Stromal cell of bone marrow (primary cell): ENCODE results near the gene NPHS2.
"Not testable (repeated sequence)": the region's sequence is repeated elsewhere in the genome, so short reads cannot be mapped to it uniquely, and the experiment has no call there.

Experiments used
- DNase-seq: peaks from one replicate; pipeline ENCODE4 v3.0.0-alpha.2; 2012; ENCODE audit warnings: low read depth

NPHS2 gene

DNA sequence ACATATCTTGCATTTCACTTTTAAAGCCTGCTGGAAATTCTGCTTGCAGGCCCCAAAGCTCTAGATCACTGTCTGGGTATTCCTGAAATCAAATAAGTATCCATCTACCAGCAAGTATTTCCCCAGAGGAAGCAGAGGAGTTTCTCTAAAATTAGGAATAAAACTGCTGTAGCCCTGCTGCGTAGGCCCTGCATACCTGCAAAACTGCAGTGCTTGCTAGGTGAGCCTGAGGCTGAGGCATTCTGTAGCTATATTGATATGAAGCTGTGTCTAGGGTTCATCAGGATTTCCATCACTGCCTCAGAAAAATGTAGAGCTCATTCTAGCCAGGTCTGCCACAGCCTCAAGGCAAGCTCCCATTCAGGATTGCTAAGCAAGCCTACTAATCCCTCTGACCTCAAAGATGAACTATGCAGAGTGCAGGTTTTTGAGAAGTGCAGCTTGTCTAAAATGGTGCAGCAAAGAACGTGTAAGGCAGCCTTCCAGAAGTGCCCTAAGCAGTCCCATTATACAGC, 28.7 kb downstream of the NPHS2 start:
- no peak for DNase-seq

DNA sequence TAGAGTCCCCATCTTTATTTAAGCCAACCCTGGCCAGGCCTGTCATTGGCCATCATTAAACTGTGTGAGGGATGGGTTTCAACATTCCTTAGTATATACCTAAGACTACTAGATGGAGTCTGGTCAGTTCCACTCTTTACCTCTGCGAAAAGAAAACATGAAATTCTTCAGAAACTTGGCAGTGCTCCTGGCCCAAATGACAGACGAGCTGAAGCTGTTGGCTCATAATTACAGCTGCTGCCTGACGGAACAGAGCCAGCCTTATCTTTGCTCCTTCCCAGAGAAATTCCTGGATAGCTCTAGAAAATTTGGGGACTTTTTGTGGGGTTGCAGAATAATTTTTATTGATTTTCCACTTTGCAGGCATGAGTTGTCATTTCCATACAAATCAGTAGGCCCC, 30.4 kb downstream of the NPHS2 start:
- no peak for DNase-seq

- no peak for DNase-seq
Observed at GRCh38 chr1:179541774-179542173, 34.0 kb downstream of the NPHS2 start.

GRCh38 chr1:179530352-179530751, 45.4 kb downstream of the NPHS2 start:
- no peak for DNase-seq

DNA sequence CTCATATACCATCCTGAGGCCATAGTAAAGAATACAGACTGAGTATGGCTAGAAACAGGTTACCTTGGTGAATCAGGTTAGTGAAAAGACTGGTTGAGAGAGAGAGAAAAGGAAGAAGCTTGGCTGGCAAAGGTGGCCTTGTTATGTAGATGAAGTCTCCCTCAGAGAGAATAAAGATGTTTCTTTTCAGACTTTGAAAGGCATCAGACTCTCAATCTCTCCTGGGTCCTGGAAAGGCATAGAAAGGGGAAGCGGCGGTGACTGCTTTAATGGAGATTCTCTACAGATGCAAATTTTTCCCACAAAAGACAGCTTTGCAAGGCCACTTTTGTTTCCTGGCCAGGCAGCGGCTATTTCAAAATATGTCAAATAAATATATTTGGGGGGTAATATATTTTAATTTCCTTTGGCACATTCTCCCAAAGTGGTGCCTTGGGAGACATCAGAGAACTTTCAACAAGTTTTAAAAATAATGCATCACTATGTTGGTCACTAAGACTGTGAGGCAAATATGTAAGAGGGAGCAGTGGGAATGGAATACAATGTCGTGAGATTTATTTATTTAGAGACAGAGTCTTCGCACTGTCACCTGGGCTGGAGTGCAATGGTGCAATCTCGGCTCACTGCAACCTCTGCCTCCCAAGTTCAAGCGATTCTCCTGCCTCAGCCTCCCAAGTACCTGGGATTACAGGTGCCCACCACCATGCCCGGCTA, 46.1 kb downstream of the NPHS2 start:
- DNase-seq = no peak

- not testable (repeated sequence) for DNase-seq
Observed at GRCh38 chr1:179518544-179518943, 57.2 kb downstream of the NPHS2 start.

DNA sequence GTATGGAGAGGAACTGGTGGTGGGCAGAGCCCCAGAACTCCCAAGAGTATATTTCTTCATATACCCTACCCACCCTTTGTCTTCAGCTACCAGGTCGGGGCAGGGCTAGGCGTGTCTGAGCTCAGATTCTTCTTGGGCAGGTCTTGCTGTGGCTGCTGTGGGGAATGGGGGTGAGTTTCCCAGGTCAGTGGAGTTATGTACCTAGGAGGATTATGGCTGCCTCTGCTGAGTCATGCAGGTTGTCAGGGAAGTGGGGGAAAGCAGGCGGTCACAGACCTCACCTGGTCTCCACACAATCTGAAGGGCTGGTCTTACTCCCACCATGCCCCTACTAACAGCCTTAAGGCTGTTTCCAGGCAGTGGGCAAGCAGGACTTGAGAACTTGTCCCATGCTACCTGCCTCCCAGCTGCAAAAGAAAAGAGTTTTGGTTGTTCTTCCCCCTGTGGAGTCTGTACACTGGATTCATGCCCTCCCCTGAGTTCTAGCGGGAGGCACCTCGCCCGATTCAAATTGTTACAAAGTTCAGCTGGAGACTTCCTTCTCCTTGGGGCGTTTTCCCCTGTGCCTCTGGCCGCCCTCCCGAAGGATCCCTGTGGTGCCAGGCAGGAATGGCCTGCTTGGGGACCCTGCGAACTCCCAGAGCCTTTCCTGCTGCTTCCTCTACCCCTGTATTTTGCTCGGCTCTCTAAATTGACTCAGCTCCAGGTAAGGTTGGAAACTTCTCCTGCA, 58.6 kb downstream of the NPHS2 start:
- no peak for DNase-seq

- no peak for DNase-seq
Observed at GRCh38 chr1:179510038-179510437, 65.7 kb downstream of the NPHS2 start.

DNA sequence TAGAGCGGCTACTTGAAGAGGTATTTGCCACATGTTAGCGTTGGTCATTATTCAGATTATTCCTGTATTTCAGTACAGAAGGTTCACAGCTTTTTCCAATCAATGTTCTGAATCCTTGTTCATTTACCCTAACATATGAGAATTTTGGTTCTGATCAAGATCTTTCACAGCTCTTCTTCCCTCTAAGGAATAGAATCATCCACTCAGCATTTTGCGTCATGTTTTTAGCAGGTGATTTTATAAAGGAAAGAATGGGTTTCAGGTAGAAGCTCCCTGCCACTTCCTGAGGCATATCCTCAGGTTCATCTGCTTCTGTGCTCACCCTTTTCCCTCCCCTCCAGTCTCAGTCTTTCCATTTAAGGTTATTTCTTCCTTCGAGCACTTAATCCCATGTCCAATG, 66.4 kb downstream of the NPHS2 start:
- no peak for DNase-seq

DNA sequence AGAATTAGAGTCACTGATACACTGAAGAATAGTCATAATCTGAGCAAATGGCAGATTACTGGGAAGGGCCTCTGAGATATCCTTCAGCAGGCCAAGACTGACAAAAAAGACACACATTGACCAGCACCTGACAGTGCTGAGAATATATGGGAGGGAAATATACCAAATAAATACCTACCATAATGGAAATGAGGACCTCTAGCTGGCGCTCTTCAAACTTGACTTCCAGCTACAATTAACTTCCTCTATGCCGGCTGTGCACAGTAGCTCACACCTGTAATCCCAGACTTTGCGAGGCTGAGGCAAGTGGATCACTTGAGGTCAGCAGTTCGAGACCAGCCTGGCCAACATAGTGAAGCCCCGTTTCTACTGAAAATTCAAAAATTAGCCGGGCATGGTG, 69.5 kb downstream of the NPHS2 start:
- DNase-seq = no peak
